Stimulated activated CD8-positive, alpha-beta memory T cell treated with anti-CD3 and anti-CD28 coated beads, Interleukin-12 subunit alpha, Interleukin-12 subunit beta, amount 100 ng/mL, for 1 hour (primary cell): ENCODE measurements around the gene ABHD13.
"Not testable (repeated sequence)": the region's sequence is repeated elsewhere in the genome, so short reads cannot be mapped to it uniquely, and the experiment has no call there.

Experiments used
- DNase-seq: peaks from one replicate; pipeline ENCODE4 v3.0.0-alpha.2; 2020; ENCODE audit warnings: low read depth

The ABHD13 gene

DNA sequence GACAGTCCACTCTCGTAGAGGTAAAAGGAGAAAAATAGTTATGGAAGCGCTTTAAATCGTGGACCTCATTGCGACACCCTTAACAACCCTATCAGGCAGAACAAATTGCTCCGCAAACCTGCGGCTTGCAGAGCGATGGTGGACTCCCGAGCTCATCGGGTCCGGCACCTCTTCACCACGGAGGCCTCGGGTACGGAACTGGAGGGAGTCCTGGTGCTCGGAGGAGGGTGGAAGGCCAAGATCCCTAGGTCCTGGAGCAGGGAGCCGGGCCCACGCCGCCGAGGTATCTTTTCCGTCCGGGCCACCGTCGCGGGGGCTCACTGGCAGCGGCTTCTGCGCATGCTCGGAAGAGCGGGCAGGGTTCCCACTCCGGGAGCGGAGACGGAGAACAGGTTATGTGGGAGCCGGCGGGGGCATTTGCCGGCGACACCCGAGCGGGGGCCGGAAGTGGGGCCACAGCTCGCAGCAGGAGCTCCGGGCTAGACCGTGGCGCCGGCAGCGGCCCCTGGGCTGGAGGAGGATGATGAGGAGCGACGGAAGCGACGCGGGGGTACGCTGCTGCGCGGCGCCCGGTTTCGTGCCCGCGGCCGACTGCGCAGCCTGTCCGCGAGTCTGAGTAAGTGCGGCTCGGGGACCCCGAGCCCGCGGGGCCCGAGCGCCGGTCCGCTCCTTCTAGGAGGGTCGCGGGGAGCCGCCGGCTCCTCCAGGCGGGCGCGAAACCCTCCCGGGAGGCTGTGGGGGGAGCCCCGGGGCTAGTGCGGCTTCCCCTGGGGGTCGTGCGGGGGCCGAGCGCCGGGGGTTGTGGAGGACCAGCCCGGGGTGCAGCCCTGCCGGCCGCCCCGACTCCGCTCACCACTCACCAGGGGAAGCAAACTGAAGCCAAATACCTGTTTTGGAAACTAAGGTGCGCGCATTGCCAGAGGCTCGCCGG lies at the start of gene ABHD13:
ABHD13 (plus strand) TSS at position 349 of the 931 bp plus-strand sequence. CDS start 10,827 bp downstream, outside the sequence.
- peak; percentile 79 for DNase-seq

DNA sequence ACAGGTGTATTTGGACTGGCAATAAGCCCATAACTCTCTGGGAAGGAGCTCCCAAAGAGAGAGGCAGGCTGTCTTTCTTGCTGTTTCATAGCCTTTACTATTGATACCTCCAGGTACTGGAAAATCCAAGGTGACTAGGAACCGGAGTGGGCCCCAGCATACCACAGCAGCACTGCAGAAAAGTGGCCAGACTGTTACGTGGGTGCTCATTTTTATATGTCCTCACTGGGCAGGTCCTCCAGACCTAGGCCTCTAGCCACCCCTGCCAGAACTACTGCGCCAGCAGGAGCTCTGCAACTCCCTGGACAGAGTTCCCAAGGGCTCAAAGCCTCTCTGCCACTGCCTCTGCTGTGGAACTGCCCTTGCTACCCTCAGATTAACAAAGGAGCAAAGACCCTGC lies 49.3 kb upstream of the ABHD13 start:
- no peak for DNase-seq

DNA sequence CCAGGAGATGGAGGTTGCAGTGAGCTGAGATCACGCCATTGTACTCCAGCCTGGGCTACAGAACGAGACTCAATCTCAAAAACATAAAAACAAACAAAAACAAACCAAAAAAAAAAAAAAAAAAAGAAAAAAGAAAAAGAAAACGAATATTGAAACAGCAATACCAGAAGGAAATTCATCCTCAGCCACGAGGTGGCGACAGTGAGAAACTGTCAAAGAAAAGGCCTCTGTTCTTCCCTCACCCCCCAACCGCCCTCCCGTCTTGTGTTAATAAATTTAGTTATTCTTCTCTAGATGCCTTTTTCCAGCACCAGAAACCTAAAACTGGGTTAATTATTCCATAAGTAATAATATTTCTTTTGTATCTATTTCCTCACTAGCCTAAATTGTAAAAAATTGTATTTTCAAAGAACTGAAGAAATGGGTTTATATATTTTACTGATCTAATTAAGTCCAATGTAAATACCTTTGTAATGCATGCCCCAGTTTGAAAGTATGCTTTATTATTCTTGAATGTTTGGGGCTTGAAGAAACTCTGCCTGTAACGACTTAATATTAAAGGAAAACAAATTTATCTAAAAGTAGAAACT lies 41.4 kb upstream of the ABHD13 start:
- DNase-seq, result peak; percentile 22

GRCh38 chr13:108178078-108178477 lies 40.1 kb upstream of the ABHD13 start:
- no peak for DNase-seq

DNA sequence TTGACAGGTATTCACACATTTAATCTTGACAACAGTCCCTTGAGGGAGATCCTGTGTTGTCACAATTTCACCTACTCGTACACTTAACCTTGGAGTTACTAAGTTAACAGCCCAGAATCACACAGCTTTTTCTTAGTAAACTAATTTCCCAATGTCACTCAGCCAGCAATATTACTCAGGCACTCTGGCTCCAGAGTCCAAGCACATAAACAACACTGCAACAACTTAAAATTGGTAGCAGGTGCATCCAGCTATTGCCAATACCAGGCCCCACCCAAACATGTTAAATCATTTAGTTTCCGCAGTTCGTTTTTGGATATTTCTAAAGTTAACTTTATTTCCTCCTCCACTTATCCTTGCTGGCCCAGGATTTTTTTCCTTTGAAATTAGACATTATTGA lies 35.5 kb upstream of the ABHD13 start:
- DNase-seq, result no peak

- no peak for DNase-seq
Measured at GRCh38 chr13:108185223-108185622, 33.0 kb upstream of the ABHD13 start.

GRCh38 chr13:108188260-108188659 lies 29.9 kb upstream of the ABHD13 start:
- DNase-seq, result no peak

- DNase-seq, result no peak
Measured at GRCh38 chr13:108190897-108191296, 27.3 kb upstream of the ABHD13 start.

DNA sequence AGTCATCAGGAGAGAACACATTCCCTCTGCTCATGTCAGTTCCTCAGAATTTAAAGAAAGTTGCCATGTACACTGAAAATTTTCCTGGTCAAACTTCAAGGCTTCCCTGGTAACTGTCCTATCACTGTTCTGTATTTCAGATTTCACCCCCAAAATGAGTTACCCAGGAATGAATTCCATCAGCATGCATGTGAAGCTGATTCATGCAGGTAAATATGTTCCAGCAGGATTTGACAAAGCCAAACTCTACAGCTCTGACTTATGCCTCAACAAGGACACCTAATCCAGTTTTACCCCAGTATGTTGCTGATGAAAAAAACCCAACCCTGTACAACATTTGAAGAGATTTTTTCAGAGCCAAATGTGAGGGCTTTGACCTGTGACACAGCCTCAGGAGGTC lies 24.4 kb upstream of the ABHD13 start:
- DNase-seq, result no peak

DNA sequence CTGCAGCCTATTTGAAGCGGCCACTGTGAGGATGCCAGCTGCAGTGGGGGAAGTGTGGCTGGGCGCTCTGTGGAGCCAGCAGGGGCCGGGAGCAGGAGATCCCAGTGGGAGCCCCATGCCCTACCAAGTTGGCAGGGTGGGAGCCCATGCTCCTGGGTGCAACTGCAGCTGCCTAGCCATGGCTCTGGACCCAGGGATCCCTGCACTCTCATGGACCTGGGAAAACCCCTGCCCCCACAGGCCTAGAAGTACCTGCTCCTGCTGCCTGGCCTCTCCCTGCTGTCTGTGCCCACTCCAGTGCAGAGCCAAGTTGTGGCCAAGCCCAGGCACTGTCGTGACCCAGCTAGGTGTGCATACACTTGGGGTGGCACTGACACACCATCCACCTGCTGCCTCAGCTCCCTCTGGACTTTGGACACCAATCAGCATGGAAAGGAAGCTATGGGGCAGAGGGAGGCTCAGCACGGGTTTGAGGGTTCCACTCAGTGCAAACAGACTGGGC lies 23.7 kb upstream of the ABHD13 start:
- no peak for DNase-seq

DNA sequence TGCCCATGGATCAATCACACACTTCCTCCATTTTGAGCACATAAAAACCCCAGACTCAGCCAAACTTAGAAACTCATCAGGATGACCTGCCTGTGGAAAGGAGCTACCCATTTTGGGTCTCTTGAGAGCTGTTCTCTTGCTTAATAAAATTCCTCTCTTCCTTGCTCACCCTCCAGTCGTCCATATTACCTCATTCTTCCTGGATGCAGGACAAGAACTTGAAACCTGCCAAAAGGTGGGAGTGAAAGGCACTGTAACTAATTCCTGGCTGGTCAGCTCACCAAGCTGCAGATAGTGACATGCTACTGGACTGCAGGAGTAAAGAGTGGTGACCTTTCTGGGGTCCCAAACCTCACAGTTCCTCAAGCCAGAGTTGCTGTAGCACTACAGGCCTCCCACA lies 23.0 kb upstream of the ABHD13 start:
- DNase-seq, result no peak

GRCh38 chr13:108195861-108196260 lies 22.3 kb upstream of the ABHD13 start:
- no peak for DNase-seq

DNA sequence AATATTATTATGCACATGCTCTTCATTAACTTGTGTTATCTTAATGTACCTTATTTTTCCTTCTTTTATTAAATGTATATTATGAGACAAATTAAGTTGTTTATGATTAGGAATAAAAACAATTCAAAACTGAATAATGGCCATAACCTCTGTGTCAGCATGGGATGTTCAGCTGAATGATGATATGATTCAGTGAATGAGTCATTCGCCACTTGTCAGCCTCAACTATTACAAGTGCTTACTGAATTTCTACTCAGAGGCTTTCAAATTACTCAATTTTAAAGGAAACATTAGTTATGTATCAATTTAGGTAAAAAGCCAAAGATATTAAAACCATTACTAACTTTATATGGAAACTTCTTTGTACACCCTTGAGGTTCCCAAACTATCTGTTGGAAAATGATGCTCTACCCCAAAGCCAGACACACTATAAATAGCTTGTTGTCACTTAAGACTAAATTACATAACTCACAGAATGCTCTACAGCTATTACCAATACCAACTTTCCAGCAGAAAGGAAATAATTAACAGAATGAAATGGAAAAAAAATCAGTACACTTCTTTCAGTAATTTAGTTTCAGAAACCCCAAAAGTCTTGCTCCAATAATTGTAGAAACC lies 17.3 kb upstream of the ABHD13 start:
- DNase-seq, result no peak

DNA sequence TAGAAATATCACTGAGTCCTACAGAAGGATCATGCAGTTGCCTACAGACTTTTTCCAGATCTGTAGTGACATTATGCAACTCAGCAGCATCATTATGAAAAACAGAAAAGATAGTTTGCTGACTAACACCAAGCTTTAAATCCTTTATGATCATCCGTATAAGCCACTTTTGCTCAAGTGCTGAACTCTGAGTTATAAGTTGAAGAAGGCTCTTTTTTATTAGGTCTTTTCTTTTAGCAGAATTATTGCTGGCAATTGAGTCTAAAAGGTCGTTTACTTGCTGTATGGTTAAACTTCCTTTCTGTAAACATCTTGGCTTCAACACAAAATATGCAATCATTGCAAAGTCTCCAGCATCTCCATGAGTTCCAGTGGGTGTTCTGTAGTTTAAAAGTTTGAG lies 7.6 kb upstream of the ABHD13 start:
- DNase-seq, result no peak

DNA sequence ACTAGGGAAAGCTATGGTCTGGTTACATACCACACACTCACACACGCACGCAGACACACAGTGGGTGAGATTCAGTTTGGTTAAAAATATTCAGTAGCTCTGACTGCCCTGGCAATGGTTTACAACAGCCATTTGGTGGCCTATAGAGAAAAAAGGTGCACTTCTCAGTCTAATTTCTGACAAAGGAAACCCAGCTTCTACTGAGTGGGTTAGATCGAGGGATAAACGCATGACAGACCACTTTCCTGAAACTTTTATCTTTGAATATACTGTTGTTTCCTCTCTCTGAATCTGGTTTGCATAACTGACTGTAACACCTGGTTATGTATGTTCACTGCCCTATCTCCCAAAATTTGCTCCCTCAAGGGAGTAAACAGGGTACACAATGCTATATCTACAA lies 5.3 kb upstream of the ABHD13 start:
- no peak for DNase-seq

DNA sequence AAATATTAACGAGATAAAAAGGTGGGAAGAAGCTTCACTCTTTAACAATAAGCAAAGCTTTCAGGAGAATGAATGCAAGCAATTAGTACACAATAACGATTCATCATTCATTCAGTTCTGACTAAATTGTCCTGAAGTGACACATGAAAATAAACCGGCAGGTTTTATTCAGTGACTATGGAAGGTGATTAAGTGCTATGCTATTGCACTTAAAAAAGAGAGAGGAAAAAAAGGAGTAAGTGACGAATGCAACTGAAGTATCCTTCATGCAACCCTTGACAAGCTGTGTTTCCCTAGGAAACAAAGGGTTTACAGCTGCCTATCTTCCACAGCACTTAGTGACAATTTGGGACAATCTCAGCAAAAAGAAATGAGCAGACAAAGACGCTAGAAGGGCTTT lies 4.2 kb upstream of the ABHD13 start:
- no peak for DNase-seq

DNA sequence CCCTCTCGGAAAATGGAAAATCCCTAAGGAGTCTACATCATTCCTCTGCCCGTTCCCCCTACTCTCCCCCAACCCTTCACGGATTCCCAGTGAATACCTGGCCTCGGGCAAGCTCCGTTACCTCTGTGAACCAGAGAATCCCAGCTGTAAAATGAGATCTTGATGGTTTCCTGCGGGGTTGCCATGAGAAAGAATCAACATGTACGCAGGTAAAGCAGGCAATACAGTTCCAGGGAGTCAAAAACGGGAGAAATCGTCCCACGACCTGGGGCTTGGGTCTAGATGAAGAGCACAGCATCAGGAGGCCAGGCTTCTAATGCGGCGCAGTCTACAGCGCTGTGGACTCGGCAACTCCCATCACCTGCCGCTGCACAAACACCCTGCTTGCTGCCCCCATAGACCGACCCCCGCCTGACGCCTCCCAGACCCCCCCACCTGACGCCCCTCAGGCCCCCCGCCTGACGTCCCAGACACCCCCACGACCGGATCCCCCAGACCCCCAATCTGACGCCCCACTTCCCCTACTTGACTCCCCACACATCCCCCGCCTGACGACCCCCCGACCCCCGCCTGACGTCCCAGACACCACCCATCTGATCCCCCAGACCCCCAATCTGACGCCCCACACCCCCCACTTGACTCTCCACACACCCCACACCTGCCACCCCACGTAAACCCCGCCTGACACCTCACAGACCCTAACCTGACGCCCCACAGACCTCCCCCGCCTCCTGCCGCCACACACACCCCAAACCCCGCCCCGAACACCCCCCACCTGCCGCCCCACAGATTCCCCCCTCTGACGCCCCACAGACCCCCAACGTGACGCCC lies 3.5 kb upstream of the ABHD13 start:
- DNase-seq, result no peak

- peak; percentile 84 for DNase-seq
Measured at GRCh38 chr13:108215436-108215835, 2.8 kb upstream of the ABHD13 start, which contains the start of gene LIG4. Gene LIG4, minus strand, starts transcription at chr13:108215536. Its CDS starts 4,268 bp downstream, at chr13:108211268.

DNA sequence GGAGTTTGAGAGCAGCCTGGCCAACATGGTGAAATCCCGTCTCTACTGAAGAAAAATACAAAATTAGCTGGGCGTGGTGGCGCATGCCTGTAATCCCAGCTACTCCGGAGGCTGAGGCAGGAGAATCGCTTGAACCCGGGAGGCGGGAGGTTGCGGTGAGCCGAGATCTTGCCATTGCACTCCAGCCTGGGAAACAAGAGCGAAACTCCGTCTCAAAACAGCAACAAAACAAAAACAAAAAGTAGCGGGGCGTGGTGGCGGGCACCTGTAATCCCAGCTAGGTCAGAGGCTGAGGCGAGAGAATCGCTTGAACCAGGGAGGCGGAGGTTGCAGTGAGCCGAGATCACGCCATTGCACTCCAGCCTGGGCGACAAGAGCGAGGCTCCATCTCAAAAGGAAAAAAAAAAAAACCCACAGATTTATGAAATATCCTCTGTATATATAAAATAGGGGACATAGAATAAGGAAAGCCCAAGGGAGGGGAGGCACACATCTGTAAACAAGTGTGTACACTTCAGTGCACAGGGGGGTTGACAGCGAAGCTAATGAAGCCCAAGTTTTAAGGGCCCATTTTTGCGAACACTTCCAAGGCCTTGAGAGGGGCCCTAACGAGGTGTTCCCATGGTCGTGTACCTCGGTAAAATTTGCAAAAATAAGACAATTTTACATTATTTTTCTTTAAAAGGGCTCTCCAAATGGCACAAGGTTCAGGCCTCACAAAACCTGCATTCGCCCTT lies 717 bp upstream of the ABHD13 start:
- not testable (repeated sequence) for DNase-seq

- no peak for DNase-seq
Measured at GRCh38 chr13:108220041-108220440, 1.8 kb downstream of the ABHD13 start.
